ENCODE results near the gene VPS4A. TPM values are rescaled to one million over a fixed set of nuclear protein-coding genes. Genes with fewer than 3 reads are reported as not detected.
A peak's percentile ranks its signal among the peaks of the same experiment; 100 is the strongest.

VPS4A gene
- total and polyA plus RNA-seq, 10 of the 15 experiments (the other 5 are each of a cell fraction or from before 2014, with no cell fraction given): 5.2 to 36.3 (median 21.4) TPM

DNA sequence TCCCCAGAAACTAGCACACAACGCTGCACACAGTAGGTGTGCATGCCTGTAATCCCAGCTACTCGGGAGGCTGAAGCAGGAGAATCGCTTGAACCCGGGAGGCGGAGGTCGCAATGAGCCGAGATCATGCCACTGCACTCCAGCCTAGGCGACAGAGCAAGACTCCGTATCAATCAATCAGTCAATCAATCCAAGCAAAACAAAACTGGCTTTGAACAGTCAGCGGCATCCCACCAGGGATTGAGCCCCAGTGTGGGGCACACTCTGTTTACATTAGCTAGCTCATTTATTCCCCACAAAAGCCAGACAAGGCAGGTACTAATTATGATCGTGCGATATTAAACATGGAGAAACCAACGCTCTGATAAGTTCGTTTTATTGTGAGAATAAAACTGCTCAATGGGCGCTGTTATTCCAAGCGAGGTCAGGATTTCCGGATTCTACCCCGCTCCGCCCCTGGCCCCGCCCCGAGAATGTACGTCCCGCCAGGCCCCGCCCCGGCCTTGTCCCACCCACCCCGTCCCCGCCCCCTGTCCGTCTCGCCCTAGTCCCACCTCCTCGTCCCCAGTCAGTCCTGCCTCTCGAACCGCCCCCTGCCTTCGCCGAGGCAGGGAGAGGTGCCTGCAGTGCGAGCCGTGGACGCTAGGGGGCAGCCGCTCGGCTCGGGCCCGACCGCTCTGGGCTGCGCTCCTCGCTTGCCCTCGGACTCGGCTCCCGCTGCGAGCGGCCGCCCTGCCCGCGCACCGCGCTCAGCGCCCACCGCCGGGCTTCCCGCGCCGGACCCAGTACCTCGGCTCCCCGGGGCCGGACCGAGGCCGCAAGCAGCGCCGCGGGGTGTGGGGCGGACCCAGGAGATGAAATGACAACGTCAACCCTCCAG is at the start of gene VPS4A (continued):
- TF ChIP-seq, protein P1, sequence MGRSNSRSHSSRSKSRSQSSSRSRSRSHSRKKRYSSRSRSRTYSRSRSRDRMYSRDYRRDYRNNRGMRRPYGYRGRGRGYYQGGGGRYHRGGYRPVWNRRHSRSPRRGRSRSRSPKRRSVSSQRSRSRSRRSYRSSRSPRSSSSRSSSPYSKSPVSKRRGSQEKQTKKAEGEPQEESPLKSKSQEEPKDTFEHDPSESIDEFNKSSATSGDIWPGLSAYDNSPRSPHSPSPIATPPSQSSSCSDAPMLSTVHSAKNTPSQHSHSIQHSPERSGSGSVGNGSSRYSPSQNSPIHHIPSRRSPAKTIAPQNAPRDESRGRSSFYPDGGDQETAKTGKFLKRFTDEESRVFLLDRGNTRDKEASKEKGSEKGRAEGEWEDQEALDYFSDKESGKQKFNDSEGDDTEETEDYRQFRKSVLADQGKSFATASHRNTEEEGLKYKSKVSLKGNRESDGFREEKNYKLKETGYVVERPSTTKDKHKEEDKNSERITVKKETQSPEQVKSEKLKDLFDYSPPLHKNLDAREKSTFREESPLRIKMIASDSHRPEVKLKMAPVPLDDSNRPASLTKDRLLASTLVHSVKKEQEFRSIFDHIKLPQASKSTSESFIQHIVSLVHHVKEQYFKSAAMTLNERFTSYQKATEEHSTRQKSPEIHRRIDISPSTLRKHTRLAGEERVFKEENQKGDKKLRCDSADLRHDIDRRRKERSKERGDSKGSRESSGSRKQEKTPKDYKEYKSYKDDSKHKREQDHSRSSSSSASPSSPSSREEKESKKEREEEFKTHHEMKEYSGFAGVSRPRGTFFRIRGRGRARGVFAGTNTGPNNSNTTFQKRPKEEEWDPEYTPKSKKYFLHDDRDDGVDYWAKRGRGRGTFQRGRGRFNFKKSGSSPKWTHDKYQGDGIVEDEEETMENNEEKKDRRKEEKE (IDR thresholded peaks at IDR 0.05): 0 out of 2 replicates have a peak, but pooled peaks have one; percentile 51
- TF ChIP-seq SRF (IDR thresholded peaks at IDR 0.05; ENCODE audit: low read depth in 2 of 2, low read length in 2 of 2) (0 out of 4 replicates have a peak, but pooled peaks of 1 of the 2 experiments have one; percentile 5), SREBF1 (IDR thresholded peaks at IDR 0.05; ENCODE audit: low read length) (no peak), RFX5 (IDR thresholded peaks at IDR 0.05; ENCODE audit: low read depth, low read length) (0 out of 2 replicates have a peak, but pooled peaks have one; percentile 39), HDAC6 (IDR thresholded peaks at IDR 0.05; ENCODE audit: unreplicated experiment) (peak; percentile 30), MXI1 (IDR thresholded peaks at IDR 0.05; ENCODE audit: low read depth, low read length) (0 out of 2 replicates have a peak, but pooled peaks have one; percentile 37), IKZF2 (IDR thresholded peaks at IDR 0.05) (peak in 1 of 2 experiments; percentile 17; a peak in 2 of 4 replicates), KDM1A (IDR thresholded peaks at IDR 0.05; ENCODE audit: borderline replicate concordance) (no peak), IKZF1 (conservative IDR thresholded peaks at IDR 0.05) (peak; percentile 84), PML (IDR thresholded peaks at IDR 0.05; ENCODE audit: low read length) (0 out of 2 replicates have a peak, but pooled peaks have one; percentile 60), HCFC1 (IDR thresholded peaks at IDR 0.05; ENCODE audit: low read length) (peak; percentile 58), SP1 (IDR thresholded peaks at IDR 0.05; ENCODE audit: low read depth, low read length) (peak; percentile 67), MEF2B (IDR thresholded peaks at IDR 0.05; ENCODE audit: partially characterized antibody, poor library complexity, severe bottlenecking) (no peak), NFXL1 (IDR thresholded peaks at IDR 0.05; ENCODE audit: borderline replicate concordance) (no peak), E2F8 (IDR thresholded peaks at IDR 0.05; ENCODE audit: low read depth, partially characterized antibody) (no peak), PKNOX1 (IDR thresholded peaks at IDR 0.05) (peak; percentile 79), TCF3 (IDR thresholded peaks at IDR 0.05; ENCODE audit: borderline replicate concordance, insufficient read depth, low read depth, low read length) (0 out of 2 replicates have a peak, but pooled peaks have one; percentile 42), HDAC2 (IDR thresholded peaks at IDR 0.05) (no peak)
- TF ChIP-seq, protein P2, sequence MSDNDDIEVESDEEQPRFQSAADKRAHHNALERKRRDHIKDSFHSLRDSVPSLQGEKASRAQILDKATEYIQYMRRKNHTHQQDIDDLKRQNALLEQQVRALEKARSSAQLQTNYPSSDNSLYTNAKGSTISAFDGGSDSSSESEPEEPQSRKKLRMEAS (IDR thresholded peaks at IDR 0.05; ENCODE audit: low read depth, low read length): peak; percentile 20; the same call in 1 of the 2 replicates
- TF ChIP-seq, protein P3, sequence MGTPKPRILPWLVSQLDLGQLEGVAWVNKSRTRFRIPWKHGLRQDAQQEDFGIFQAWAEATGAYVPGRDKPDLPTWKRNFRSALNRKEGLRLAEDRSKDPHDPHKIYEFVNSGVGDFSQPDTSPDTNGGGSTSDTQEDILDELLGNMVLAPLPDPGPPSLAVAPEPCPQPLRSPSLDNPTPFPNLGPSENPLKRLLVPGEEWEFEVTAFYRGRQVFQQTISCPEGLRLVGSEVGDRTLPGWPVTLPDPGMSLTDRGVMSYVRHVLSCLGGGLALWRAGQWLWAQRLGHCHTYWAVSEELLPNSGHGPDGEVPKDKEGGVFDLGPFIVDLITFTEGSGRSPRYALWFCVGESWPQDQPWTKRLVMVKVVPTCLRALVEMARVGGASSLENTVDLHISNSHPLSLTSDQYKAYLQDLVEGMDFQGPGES (IDR thresholded peaks at IDR 0.05): no peak
- TF ChIP-seq, protein P4, sequence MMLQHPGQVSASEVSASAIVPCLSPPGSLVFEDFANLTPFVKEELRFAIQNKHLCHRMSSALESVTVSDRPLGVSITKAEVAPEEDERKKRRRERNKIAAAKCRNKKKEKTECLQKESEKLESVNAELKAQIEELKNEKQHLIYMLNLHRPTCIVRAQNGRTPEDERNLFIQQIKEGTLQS (IDR thresholded peaks at IDR 0.05; ENCODE audit: borderline replicate concordance, extremely low read depth, low read depth, low read length): no peak

Data from GM12878 (cell line).